ENCODE measurements around the gene CITED4. TPM values are rescaled to one million over a fixed set of nuclear protein-coding genes. Genes with fewer than 3 reads are reported as not detected.

The CITED4 gene
- total RNA-seq, 2 donors from 2014 or later, result 72.3 to 138 TPM

- intact Hi-C loops (cut with DNase I), result no loop called here
- H3K27me3 ChIP-seq (replicated peaks; ENCODE audit: insufficient read depth), result no peaks in the 10 kb centered on the region
- H3K4me3 ChIP-seq, result peak overlapping the region; percentile 76 to 77
- TF ChIP-seq POLR2A (IDR thresholded peaks at IDR 0.05) (no peak), CTCF (IDR thresholded peaks at IDR 0.05) (no peak), POLR2AphosphoS5 (IDR thresholded peaks at IDR 0.05) (no peak)
- DNase-seq (ENCODE audit: low spot score), result no peak
- peak overlapping the region; percentile 81 for H3K27ac ChIP-seq
- H3K36me3 ChIP-seq, result no peaks in the 10 kb centered on the region
- no peaks in the 10 kb centered on the region for H3K9me3 ChIP-seq
- WGBS, result 20% methylated on average over 10 of the region's 10 CpGs
- no peaks in the 10 kb centered on the region for H3K4me1 ChIP-seq (replicated peaks)
Measured at GRCh38 chr1:40860706-40861223, 1.4 kb downstream of the CITED4 start.

GRCh38 chr1:40858856-40859416 lies 3.2 kb downstream of the CITED4 start:
- H3K36me3 ChIP-seq, result no peaks in the 10 kb centered on the region
- H3K27ac ChIP-seq, result no peak overlapping the region
- H3K9me3 ChIP-seq, result no peaks in the 10 kb centered on the region
- no peak overlapping the region for H3K4me3 ChIP-seq
- WGBS, result 74% methylated on average over 4 of the region's 4 CpGs
- intact Hi-C loops (cut with DNase I), result no loop called here
- TF ChIP-seq POLR2AphosphoS5 (IDR thresholded peaks at IDR 0.05), result no peak
- TF ChIP-seq CTCF (IDR thresholded peaks at IDR 0.05), result no peak
- TF ChIP-seq POLR2A (IDR thresholded peaks at IDR 0.05), result no peak
- H3K27me3 ChIP-seq (replicated peaks; ENCODE audit: insufficient read depth), result no peaks in the 10 kb centered on the region
- DNase-seq (ENCODE audit: low spot score), result no peak
- H3K4me1 ChIP-seq (replicated peaks), result no peaks in the 10 kb centered on the region

GRCh38 chr1:40857737-40858136 lies 4.4 kb downstream of the CITED4 start:
- DNase-seq (ENCODE audit: low spot score), result no peak
- H3K36me3 ChIP-seq, result no peaks in the 10 kb centered on the region
- H3K9me3 ChIP-seq, result no peaks in the 10 kb centered on the region
- no peak overlapping the region for H3K27ac ChIP-seq
- H3K4me3 ChIP-seq, result no peak overlapping the region
- TF ChIP-seq POLR2A (IDR thresholded peaks at IDR 0.05) (no peak), CTCF (IDR thresholded peaks at IDR 0.05) (no peak), POLR2AphosphoS5 (IDR thresholded peaks at IDR 0.05) (no peak)
- H3K4me1 ChIP-seq (replicated peaks), result no peaks in the 10 kb centered on the region
- H3K27me3 ChIP-seq (replicated peaks; ENCODE audit: insufficient read depth), result no peaks in the 10 kb centered on the region
- WGBS, result 82% methylated on average over 2 of the region's 2 CpGs
- intact Hi-C loops (cut with DNase I), result no loop called here

GRCh38 chr1:40856656-40857302 lies 5.4 kb downstream of the CITED4 start:
- TF ChIP-seq POLR2AphosphoS5 (IDR thresholded peaks at IDR 0.05) (no peak), POLR2A (IDR thresholded peaks at IDR 0.05) (no peak), CTCF (IDR thresholded peaks at IDR 0.05) (no peak)

GRCh38 chr1:40856116-40856515 lies 6.0 kb downstream of the CITED4 start:
- intact Hi-C loops (cut with DNase I), result no loop called here
- TF ChIP-seq POLR2A (IDR thresholded peaks at IDR 0.05), result no peak
- TF ChIP-seq CTCF (IDR thresholded peaks at IDR 0.05), result no peak
- TF ChIP-seq POLR2AphosphoS5 (IDR thresholded peaks at IDR 0.05), result no peak
- Histone ChIP-seq H3K27me3 (replicated peaks; ENCODE audit: insufficient read depth) (no peaks in the 10 kb centered on the region), H3K4me3 (no peak overlapping the region), H3K4me1 (replicated peaks) (no peaks in the 10 kb centered on the region), H3K27ac (no peak overlapping the region), H3K9me3 (no peaks in the 10 kb centered on the region), H3K36me3 (no peaks in the 10 kb centered on the region)
- no peak for DNase-seq (ENCODE audit: low spot score)
- WGBS, result 97% methylated on average over 3 of the region's 3 CpGs

More at GRCh38 chr1:40856656-40857302, 5.4 kb downstream of the CITED4 start:
- intact Hi-C loops (cut with DNase I), result no loop called here
- no peak overlapping the region for H3K27ac ChIP-seq
- H3K27me3 ChIP-seq (replicated peaks; ENCODE audit: insufficient read depth), result no peaks in the 10 kb centered on the region
- DNase-seq (ENCODE audit: low spot score), result no peak
- whole genome bisulfite sequencing, result 95% methylated on average over 9 of the region's 9 CpGs
- no peaks in the 10 kb centered on the region for H3K9me3 ChIP-seq
- no peak overlapping the region for H3K4me3 ChIP-seq
- no peaks in the 10 kb centered on the region for H3K4me1 ChIP-seq (replicated peaks)
- H3K36me3 ChIP-seq, result no peaks in the 10 kb centered on the region
